ENCODE results near the gene USP7. TPM values are rescaled to one million over a fixed set of nuclear protein-coding genes. Genes with fewer than 3 reads are reported as not detected.

USP7 gene
- total RNA-seq, 1 donor from 2014 or later, result 87.5 TPM

- Histone ChIP-seq H3K4me1 (no peaks in the 10 kb centered on the region), H3K4me3 (no peak overlapping the region), H3K36me3 (peaks cover 100% of the 10 kb centered on the region), H3K27ac (no peak overlapping the region), H3K9me3 (no peaks in the 10 kb centered on the region), H3K27me3 (no peaks in the 10 kb centered on the region)
- peak; percentile 26 for TF ChIP-seq CTCF (IDR thresholded peaks at IDR 0.05)
- intact Hi-C loops (cut with DNase I), result no loop called here
- ATAC-seq (peak; percentile 31), DNase-seq (no peak)
These were observed 58.4 kb downstream of the USP7 start for GRCh38 chr16:8905168-8905762.

- TF ChIP-seq CTCF (IDR thresholded peaks at IDR 0.05), result no peak
- H3K9me3 ChIP-seq, result no peaks in the 10 kb centered on the region
- intact Hi-C loops (cut with DNase I), result no loop called here
These were observed 59.7 kb downstream of the USP7 start for GRCh38 chr16:8904018-8904430.

GRCh38 chr16:8903004-8903403 is 60.7 kb downstream of the USP7 start:
- intact Hi-C loops (cut with DNase I), result no loop called here
- Histone ChIP-seq H3K27me3 (no peaks in the 10 kb centered on the region), H3K4me1 (no peaks in the 10 kb centered on the region), H3K36me3 (peaks cover 100% of the 10 kb centered on the region), H3K4me3 (no peak overlapping the region), H3K27ac (no peak overlapping the region), H3K9me3 (no peaks in the 10 kb centered on the region)
- no peak for ATAC-seq
- no peak for TF ChIP-seq CTCF (IDR thresholded peaks at IDR 0.05)
- DNase-seq, result no peak

More at GRCh38 chr16:8904018-8904430, 59.7 kb downstream of the USP7 start:
- no peaks in the 10 kb centered on the region for H3K4me1 ChIP-seq
- H3K27ac ChIP-seq, result no peak overlapping the region
- H3K36me3 ChIP-seq, result peaks cover 100% of the 10 kb centered on the region
- H3K4me3 ChIP-seq, result no peak overlapping the region
- no peaks in the 10 kb centered on the region for H3K27me3 ChIP-seq
- ATAC-seq (no peak), DNase-seq (no peak)

GRCh38 chr16:8901320-8901861 is 62.3 kb downstream of the USP7 start:
- TF ChIP-seq CTCF (IDR thresholded peaks at IDR 0.05), result no peak
- intact Hi-C loops (cut with DNase I), result no loop called here

GRCh38 chr16:8900343-8900742 is 63.4 kb downstream of the USP7 start:
- Histone ChIP-seq H3K36me3 (peaks cover 100% of the 10 kb centered on the region), H3K27me3 (no peaks in the 10 kb centered on the region), H3K4me1 (no peaks in the 10 kb centered on the region), H3K9me3 (no peaks in the 10 kb centered on the region), H3K4me3 (no peak overlapping the region), H3K27ac (no peak overlapping the region)
- no peak for TF ChIP-seq CTCF (IDR thresholded peaks at IDR 0.05)
- intact Hi-C loops (cut with DNase I), result no loop called here
- ATAC-seq (no peak), DNase-seq (no peak)

More at GRCh38 chr16:8901320-8901861, 62.3 kb downstream of the USP7 start:
- H3K27ac ChIP-seq, result no peak overlapping the region
- no peaks in the 10 kb centered on the region for H3K27me3 ChIP-seq
- ATAC-seq, result no peak
- no peak for DNase-seq
- H3K4me3 ChIP-seq, result no peak overlapping the region
- H3K4me1 ChIP-seq, result no peaks in the 10 kb centered on the region
- no peaks in the 10 kb centered on the region for H3K9me3 ChIP-seq
- peaks cover 100% of the 10 kb centered on the region for H3K36me3 ChIP-seq

All from upper lobe of right lung (tissue), 1 donor.